NCI-H187 (cell line): Measurements from ENCODE around the gene CBLN3.
A peak's percentile ranks its signal among the peaks of the same experiment; 100 is the strongest.
"Not testable (repeated sequence)": the region's sequence is repeated elsewhere in the genome, so short reads cannot be mapped to it uniquely, and the experiment has no call there.

ENCODE experiments used
- DNase-seq, 2 experiments: peaks; one replicate each; lab custom pipeline; 2025; lab: John Stamatoyannopoulos, UW

The CBLN3 gene

DNA sequence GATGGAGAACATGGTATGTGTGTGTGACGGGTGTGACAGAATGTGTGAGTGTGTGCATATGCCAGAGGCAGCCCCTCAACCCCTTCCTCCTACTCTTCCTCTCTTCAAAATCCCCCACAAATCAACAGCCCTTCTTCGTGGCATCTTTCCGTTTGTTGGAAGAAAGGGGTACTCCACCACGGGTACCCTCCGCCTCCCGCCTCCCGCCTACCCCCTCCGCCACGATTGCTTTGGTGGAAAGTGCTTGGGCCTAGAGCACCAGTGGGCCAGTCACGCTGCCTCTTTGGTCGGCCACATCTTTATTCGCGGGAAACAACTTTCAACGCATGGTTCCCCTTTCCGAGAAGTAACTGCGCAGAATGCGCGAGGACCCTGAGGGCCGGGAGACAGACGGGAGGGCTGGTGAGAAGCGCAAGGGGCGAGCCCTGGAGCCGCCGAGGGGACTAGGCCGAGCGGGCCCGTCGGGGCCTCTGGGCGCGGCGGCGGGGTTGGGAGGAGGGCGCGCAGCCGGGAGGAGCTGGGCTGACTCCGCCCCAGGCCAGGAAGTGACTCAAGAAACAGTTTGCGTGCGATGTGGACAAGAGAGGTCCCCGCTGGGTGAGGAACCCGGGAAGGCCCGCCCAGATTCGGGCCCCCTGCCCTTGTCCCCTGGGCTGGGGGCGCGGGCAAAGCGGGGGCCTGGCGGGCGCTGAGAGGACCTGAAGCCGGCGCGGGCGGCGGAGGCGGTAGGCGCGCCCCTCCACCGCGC is at the start of gene CBLN3, which contains the start of gene KHNYN:
Gene CBLN3, minus strand, starts transcription at position 274 of the 748 bp plus-strand sequence. CDS start 614 bp downstream, outside the sequence.
Gene KHNYN, plus strand, starts transcription at position 560 of the 748 bp plus-strand sequence. CDS start 777 bp downstream, outside the sequence.
- peak; percentile 12 to 67 for DNase-seq

GRCh38 chr14:24475261-24475660 is 45.8 kb upstream of the CBLN3 start:
- DNase-seq = no peak

GRCh38 chr14:24473211-24473610 is 43.7 kb upstream of the CBLN3 start:
- no peak for DNase-seq

DNA sequence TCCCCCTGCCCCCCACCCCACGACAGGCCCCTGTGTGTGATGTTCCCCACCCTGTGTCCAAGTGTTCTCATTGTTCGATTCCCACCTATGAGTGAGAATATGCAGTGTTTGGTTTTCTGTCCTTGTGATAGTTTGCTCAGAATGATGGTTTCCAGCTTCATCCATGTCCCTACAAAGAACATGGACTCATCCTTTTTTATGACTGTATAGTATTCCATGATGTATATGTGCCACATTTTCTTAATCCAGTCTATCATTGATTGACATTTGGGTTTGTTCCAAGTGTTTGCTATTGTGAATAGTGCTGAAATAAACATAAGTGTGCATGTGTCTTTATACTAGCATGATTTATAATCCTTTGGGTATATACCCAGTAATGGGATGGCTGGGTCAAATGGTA is 41.0 kb upstream of the CBLN3 start:
- DNase-seq = not testable (repeated sequence)

DNA sequence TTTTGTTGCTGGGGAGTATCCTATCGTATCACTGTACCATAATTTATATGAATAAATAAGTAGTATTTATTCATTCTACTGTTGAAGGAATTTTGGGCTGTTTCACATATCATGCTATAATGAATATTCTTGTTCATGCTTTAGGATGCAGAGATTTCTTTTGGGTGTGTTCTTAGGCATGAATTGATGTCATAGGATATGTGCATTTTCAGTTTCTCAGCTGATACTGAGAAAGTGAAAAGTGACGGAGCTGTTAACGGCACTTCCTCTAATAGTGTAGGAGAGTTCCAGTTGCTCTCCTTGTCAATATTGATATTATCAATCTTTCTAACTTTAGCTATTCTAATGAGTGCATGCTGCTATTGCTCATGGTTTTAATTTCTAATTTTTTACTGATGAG is 36.3 kb upstream of the CBLN3 start:
- no peak for DNase-seq

- no peak for DNase-seq
Measured at GRCh38 chr14:24465368-24465767, 35.9 kb upstream of the CBLN3 start.

- DNase-seq = no peak
Measured at GRCh38 chr14:24463884-24464785, 34.7 kb upstream of the CBLN3 start.

DNA sequence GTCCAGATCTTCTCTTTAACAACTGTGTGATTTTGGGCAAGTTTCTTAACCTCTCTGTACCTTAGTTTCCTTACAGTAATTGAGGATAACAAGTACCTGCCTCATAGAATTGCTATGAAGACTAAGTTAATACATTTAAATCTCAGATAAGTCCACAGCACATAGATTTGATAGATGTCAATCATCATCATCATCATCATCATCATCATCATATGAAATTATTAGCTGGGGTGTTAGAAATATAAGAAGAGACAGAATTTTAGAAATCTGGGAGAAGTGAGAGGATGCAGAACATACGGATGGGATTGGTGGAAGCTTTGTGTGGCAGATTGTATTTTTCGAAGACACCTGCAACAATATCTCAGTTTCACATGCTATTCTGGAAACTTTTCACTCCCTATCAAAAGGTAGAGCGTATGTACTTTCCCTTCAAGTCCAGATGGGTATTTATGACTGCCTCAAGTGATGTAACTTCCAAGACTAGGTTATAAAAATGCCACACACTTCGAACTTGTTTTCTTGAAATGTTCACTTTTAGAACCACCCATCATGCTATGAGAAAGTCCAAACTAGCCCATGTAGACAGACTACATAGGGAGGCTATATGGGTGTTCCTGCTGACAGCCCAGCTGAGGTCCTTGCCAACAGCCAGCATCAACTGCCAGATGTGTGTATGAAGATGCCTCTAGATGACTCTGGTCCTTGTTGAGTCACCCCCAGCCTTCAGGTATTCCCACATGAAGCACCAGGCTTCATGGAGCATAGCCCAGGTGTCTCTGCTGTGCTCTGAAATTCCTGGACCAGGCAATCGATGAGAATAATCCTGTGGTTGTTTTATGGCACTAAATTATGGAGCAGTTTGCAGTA is 33.8 kb upstream of the CBLN3 start:
- peak in 1 of 2 experiments; percentile 47 for DNase-seq

DNA sequence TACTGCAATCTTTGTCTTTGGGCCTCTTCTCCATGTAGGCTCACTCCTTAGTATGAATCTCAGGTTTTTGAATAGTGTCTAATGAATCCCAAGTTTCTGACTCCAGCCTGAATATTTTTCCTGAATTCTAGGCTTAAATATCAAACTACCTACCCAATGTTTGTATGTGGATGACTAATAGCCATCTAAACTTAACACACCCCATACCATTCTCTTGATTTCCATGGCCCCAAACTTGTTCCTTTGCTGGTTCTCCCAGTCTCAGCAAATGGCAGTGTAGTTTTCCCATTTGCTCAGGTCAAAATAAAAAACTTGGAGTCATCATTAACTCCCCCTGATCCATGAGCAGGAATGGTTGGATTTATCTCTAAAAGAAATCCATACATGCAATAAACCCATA is 31.9 kb upstream of the CBLN3 start:
- DNase-seq = no peak

DNA sequence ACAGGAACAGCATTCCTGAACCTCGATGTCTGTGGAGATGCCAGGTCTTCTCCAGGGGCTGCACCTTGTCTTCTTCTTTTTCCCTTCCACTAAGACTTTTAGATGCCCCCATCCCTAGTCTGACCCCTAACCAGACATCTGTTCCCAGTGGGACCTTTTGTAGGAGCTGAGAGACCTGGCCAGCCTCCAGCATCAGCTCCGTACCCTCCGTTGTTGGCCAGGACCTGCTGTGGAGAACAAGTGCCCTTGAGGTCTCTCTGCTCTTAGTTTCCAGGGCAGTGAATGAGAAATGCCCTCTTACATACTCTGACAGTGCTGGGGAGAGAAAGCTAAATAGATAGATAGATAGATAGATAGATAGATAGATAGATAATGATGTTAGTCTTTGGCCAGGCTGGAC is 29.9 kb upstream of the CBLN3 start:
- DNase-seq = no peak

DNA sequence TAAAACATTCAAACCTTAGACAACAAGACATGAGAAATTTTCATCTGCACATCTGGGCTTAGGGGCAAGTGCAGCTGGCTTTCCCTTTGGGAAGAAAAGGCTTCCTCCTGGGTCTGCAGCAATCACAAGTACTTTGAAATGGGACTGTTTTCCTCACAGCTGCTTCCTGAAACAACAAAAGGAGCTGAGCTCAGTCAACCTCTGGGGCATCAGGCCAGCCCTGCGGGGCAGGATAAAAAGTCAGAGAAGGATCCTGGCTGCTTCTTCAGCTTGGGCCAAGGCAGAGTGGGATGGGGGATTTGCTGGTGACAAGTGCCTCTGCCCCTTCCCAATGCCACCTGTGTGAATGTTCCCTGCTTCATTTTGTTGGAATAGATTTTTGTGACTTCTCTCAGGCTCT is 29.3 kb upstream of the CBLN3 start:
- DNase-seq = no peak

DNA sequence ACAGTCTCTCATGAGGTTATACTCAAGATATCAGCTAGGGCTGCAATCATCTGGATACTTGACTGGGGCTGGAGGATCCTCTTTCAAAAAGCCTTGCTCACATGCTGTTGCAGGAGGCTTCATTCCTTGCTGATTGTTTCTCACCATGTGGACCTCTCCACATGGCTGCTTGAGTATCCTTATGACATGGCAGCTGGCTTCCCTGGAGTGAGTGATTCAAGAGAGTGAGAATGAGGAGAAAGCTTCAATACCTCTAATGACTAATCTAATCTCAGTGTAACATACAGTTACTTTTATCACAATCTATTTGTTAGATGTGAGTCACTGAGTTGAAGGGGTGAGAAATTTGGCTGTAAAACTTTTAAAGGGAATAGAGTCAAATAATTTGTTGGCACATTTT is 27.5 kb upstream of the CBLN3 start:
- no peak for DNase-seq

GRCh38 chr14:24450828-24451227 is 21.4 kb upstream of the CBLN3 start:
- DNase-seq = not testable (repeated sequence)

DNA sequence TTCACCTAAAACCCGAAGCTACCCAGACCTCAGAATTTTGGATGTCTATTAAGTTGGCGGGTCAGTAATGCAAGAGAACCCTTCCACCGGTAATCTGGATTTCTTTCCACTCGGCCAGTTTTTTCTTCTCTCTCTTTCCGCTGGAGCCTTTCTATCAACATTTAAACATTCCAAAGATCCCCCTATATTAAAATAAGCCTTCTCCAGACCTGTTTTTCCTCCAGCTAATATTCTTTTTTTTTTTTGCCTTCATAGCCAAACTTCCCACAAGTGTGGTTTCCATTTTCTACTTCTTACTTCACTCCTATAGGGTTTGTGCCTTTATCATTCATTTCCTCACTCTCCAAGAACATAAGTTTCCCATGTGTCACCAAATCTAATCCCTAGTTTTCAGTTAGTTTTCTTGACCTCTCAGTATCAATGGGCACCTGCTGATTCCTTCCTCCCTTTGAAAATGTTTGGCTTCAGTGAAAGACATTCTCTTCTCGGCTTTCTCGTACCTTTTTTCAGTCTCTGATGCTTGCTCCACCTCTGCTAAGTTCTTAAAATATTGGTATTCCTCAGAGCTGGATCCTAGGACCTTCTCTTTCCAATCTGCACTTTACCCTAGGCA is 13.7 kb upstream of the CBLN3 start:
- DNase-seq = no peak

DNA sequence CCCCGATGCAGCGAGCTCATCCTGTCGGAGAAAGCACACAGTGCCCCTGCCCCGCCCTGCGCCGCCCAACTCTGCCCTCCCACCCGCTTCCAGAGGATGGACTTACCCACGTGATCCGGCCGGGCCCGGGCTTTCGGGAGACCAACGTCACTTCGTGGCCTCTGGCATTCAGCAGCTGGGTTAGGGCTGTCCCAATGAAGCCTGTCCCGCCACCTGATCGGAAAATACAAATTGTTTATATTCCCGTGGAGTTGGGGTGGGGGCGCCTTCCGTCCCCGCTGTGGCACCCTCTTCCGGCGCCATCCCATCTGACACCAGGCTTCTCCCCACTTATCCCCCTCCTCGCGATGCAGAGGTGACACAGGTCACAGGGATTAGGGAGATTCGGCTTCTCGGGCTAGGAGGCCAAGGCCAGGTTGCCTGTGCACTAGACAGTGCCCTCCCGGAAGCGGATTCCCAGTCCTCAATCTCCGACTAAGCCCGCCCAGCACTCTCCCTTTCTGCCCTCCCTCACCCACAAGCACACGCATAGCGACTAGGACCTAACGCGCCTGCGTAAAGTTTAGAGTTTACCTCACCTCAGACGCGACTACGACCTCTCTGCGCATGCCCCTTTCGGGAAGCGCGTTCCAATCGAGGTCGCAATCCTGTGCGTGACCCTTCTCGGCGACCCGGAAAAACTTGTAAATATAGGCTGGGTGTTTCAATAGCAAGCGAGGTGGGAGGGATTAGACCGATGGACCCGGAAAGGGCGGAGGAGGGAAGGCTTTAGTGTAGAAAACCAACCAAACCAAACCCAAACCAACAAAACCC is 13.0 kb upstream of the CBLN3 start, which contains the start of gene SDR39U1:
Gene SDR39U1, minus strand, starts transcription at position 537 of the 813 bp plus-strand sequence. Its CDS starts 7 bp downstream, at position 530.
- peak; percentile 93 to 96 for DNase-seq

DNA sequence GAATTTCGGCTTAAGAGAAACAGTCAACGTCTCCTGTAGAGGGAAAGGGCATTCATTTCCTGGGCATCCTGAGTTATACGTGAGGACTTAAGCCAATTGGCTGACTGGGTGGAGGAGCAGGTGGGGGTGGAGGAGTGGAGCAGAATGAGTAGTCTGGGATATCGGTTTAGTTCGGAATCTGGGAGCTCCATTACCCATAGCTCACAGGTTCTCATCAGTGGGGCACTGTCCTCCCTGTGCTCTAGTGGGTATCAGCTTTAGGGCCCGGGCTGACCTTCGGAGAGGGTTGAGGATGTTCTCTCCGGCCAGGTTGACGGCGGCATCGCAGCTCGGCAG is 12.4 kb upstream of the CBLN3 start:
- no peak for DNase-seq

DNA sequence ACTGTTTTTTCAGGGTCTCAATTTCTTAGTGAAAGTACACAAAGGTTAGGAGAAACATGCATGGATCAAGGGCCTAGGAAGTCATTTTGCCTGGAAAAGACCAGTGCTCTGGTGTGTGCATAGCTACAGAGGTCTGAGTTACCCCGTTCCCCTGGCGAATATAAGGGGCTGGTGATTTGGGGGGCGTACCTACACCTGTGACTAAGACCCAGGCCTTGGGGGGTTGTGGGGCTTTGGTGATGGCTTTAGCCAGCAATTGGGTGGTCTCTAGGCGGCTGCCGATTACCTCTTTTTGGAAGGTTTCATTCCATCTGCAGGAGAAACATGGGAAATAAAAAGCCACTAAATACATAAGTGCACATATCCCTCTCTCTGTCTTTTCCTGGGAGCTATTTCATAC is 12.0 kb upstream of the CBLN3 start:
- DNase-seq = no peak

GRCh38 chr14:24440606-24441399 is 11.3 kb upstream of the CBLN3 start:
- no peak for DNase-seq

GRCh38 chr14:24439830-24440605 is 10.6 kb upstream of the CBLN3 start:
- DNase-seq = no peak
